Measurements from ENCODE around the gene MARCHF4.
"Not testable (repeated sequence)": the region's sequence is repeated elsewhere in the genome, so short reads cannot be mapped to it uniquely, and the experiment has no call there.

MARCHF4 gene

GRCh38 chr2:216392945-216393840 is 20.9 kb upstream of the MARCHF4 start:
- in situ Hi-C loops (cut with MboI; ENCODE audit: low sequenced_read_pairs), result no loop called here

GRCh38 chr2:216392018-216392562 is 19.8 kb upstream of the MARCHF4 start:
- in situ Hi-C loops (cut with MboI; ENCODE audit: low sequenced_read_pairs), result no loop called here

GRCh38 chr2:216391401-216391800 is 19.1 kb upstream of the MARCHF4 start:
- in situ Hi-C loops (cut with MboI; ENCODE audit: low sequenced_read_pairs), result no loop called here

- in situ Hi-C loops (cut with MboI; ENCODE audit: low sequenced_read_pairs), result no loop called here
Measured at GRCh38 chr2:216389570-216389969, 17.3 kb upstream of the MARCHF4 start.

- in situ Hi-C loops (cut with MboI; ENCODE audit: low sequenced_read_pairs), result no loop called here
Measured at GRCh38 chr2:216388046-216388884, 16.0 kb upstream of the MARCHF4 start.

- in situ Hi-C loops (cut with MboI; ENCODE audit: low sequenced_read_pairs), result no loop called here
Measured at GRCh38 chr2:216387262-216387661, 15.0 kb upstream of the MARCHF4 start.

- in situ Hi-C loops (cut with MboI; ENCODE audit: low sequenced_read_pairs), result no loop called here
Measured at GRCh38 chr2:216385478-216385877, 13.2 kb upstream of the MARCHF4 start.

GRCh38 chr2:216384409-216384808 is 12.1 kb upstream of the MARCHF4 start:
- in situ Hi-C loops (cut with MboI; ENCODE audit: low sequenced_read_pairs), result not testable (repeated sequence)

- in situ Hi-C loops (cut with MboI; ENCODE audit: low sequenced_read_pairs), result no loop called here
Measured at GRCh38 chr2:216379977-216380376, 7.7 kb upstream of the MARCHF4 start.

- in situ Hi-C loops (cut with MboI; ENCODE audit: low sequenced_read_pairs), result no loop called here
Measured at GRCh38 chr2:216375286-216375685, 3.0 kb upstream of the MARCHF4 start.

- in situ Hi-C loops (cut with MboI; ENCODE audit: low sequenced_read_pairs), result no loop called here
Measured at GRCh38 chr2:216373896-216374295, 1.6 kb upstream of the MARCHF4 start.

GRCh38 chr2:216372761-216373291 is 543 bp upstream of the MARCHF4 start:
- in situ Hi-C loops (cut with MboI; ENCODE audit: low sequenced_read_pairs), result no loop called here

- in situ Hi-C loops (cut with MboI; ENCODE audit: low sequenced_read_pairs), result no loop called here
Measured at GRCh38 chr2:216370961-216371712, 1.1 kb downstream of the MARCHF4 start.

- in situ Hi-C loops (cut with MboI; ENCODE audit: low sequenced_read_pairs), result no loop called here
Measured at GRCh38 chr2:216369821-216370220, 2.5 kb downstream of the MARCHF4 start.

GRCh38 chr2:216366777-216367471 is 5.4 kb downstream of the MARCHF4 start:
- in situ Hi-C loops (cut with MboI; ENCODE audit: low sequenced_read_pairs), result no loop called here

- in situ Hi-C loops (cut with MboI; ENCODE audit: low sequenced_read_pairs), result no loop called here
Measured at GRCh38 chr2:216365518-216365917, 6.8 kb downstream of the MARCHF4 start.

GRCh38 chr2:216363221-216363620 is 9.1 kb downstream of the MARCHF4 start:
- in situ Hi-C loops (cut with MboI; ENCODE audit: low sequenced_read_pairs), result no loop called here

GRCh38 chr2:216362730-216363129 is 9.6 kb downstream of the MARCHF4 start:
- in situ Hi-C loops (cut with MboI; ENCODE audit: low sequenced_read_pairs), result no loop called here

GRCh38 chr2:216355711-216356110 is 16.6 kb downstream of the MARCHF4 start:
- in situ Hi-C loops (cut with MboI; ENCODE audit: low sequenced_read_pairs), result no loop called here

- in situ Hi-C loops (cut with MboI; ENCODE audit: low sequenced_read_pairs), result no loop called here
Measured at GRCh38 chr2:216354306-216354705, 18.0 kb downstream of the MARCHF4 start.
